ENCODE measurements around the gene CYP4Z1.
"Not testable (repeated sequence)": the region's sequence is repeated elsewhere in the genome, so short reads cannot be mapped to it uniquely, and the experiment has no call there.

DNA sequence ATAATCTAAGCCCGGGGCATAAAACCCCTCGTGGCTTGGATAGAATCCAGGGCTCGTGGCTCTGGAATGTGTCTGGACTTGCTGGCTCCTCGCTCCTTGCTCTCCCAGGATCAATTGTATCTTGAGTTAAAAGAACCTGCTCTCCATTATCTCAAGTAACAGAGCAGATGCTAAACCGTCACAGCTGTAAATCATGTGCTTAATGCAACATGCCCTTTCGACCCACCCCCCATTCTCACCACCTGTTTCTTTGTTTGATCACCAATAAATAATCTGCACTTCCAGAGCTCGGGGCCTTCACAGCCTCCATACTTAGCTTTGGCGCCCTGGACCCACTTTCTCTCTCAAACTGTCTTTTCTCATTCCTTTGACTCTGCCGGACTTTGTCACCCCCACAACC lies 82.1 kb downstream of the CYP4Z1 start:
- TF ChIP-seq, protein P1, sequence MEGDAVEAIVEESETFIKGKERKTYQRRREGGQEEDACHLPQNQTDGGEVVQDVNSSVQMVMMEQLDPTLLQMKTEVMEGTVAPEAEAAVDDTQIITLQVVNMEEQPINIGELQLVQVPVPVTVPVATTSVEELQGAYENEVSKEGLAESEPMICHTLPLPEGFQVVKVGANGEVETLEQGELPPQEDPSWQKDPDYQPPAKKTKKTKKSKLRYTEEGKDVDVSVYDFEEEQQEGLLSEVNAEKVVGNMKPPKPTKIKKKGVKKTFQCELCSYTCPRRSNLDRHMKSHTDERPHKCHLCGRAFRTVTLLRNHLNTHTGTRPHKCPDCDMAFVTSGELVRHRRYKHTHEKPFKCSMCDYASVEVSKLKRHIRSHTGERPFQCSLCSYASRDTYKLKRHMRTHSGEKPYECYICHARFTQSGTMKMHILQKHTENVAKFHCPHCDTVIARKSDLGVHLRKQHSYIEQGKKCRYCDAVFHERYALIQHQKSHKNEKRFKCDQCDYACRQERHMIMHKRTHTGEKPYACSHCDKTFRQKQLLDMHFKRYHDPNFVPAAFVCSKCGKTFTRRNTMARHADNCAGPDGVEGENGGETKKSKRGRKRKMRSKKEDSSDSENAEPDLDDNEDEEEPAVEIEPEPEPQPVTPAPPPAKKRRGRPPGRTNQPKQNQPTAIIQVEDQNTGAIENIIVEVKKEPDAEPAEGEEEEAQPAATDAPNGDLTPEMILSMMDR (IDR thresholded peaks at IDR 0.05) = not testable (repeated sequence)
- TF ChIP-seq POLR2A (IDR thresholded peaks at IDR 0.05) = not testable (repeated sequence)

All from stomach (tissue), 4 donors.